Activated CD4-positive, alpha-beta T cell treated with anti-CD3 and anti-CD28 coated beads, Interleukin-2, amount 50 U/mL, for 16 hours (primary cell): ENCODE measurements around the gene ENTPD7.

Source experiments
- DNase-seq: peaks from one replicate; pipeline ENCODE4 v3.0.0-alpha.2; 2020

The ENTPD7 gene

DNA sequence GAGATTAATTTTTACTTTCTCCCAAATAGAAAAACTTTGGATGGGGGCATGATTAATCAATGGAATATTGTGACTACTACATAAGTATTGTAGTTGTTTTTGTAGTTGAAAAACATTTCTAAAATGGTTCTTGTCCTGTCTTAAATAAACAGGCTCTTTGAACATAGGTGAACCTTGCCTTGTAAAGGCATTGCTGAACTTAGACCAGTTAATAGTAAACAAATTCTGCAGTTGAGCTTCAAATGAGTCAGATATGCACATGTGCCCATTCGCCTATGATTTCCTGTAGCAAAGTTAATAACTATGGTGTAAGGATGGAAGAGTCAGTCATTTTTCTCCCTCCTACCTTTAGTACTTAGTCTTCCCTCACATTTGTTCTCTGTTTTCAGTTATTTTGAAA, 95.4 kb downstream of the ENTPD7 start:
- no peak for DNase-seq
